SK-N-SH (cell line): ENCODE data around the gene ABHD17C. TPM values are rescaled to one million over a fixed set of nuclear protein-coding genes. Genes with fewer than 3 reads are reported as not detected.

ENCODE experiments used
- CTCF ChIA-PET: fragments of 300-600, 350-600 bp; formaldehyde crosslinking; extraction: SDS; loops from one replicate; lab custom pipeline; 2021; lab: Yijun Ruan, JAX
- POLR2A ChIA-PET: fragments of 350-600 bp; sonication (Branson Sonifier 250); formaldehyde crosslinking; extraction: SDS; loops from one replicate; lab custom pipeline; 2020; ENCODE audit warnings: antibody characterized with exemption, inconsistent platforms; lab: Yijun Ruan, JAX
- DNase-seq: peaks from one replicate; pipeline ENCODE4 v3.0.0; 2012
- H2AFZ ChIP-seq: fragments of 200-600 bp; sonication (generic); 2 replicates; pipeline ENCODE4 v1.8.1; 2016; ENCODE audit warnings: antibody characterized with exemption, mild to moderate bottlenecking, low read depth
- H3F3A ChIP-seq: fragments of 200-600 bp; sonication (generic); replicated peaks from 2 replicates; pipeline ENCODE3; 2016; ENCODE audit warnings: antibody characterized with exemption, mild to moderate bottlenecking; ENCODE audit not compliant: insufficient read depth
- H3K27ac ChIP-seq, 2 experiments: fragments of 200-500 bp in 1 of 2; fragments of 200-600 bp in 1 of 2; sonication (Bioruptor generic) in 1 of 2; sonication (generic), shearing (Covaris generic) in 1 of 2; 2 replicates each; pipeline versions ENCODE4 v1.5.1 to v1.6.1; 2014 to 2016; ENCODE audit warnings: low read depth in 2 of 2, inconsistent platforms in 1 of 2, low read length in 1 of 2, mild to moderate bottlenecking in 1 of 2, mixed read lengths in 1 of 2
- H3K27me3 ChIP-seq: fragments of 200-600 bp; sonication (generic), shearing (Covaris generic); 2 replicates; pipeline ENCODE4 v1.6.1; 2016; ENCODE audit warnings: mixed run types; ENCODE audit not compliant: insufficient read depth
- H3K36me3 ChIP-seq, 2 experiments: fragments of 200-500 bp in 1 of 2; fragments of 200-600 bp in 1 of 2; sonication (Bioruptor generic) in 1 of 2; sonication (generic) in 1 of 2; replicated peaks in 1 of 2; 2 replicates each; pipeline versions ENCODE3 to v1.5.1; 2014 to 2016; ENCODE audit warnings: low read length in 1 of 2, mild to moderate bottlenecking in 1 of 2; ENCODE audit not compliant: insufficient read depth in 2 of 2, control insufficient read depth in 1 of 2
- H3K4me1 ChIP-seq, 2 experiments: fragments of 200-500 bp in 1 of 2; fragments of 200-600 bp in 1 of 2; sonication (Bioruptor generic) in 1 of 2; sonication (generic), shearing (Covaris generic) in 1 of 2; 2 replicates each; pipeline versions ENCODE4 v1.5.1 to v1.6.1; 2014 to 2016; ENCODE audit warnings: low read depth in 1 of 2, low read length in 1 of 2, mixed run types in 1 of 2; ENCODE audit not compliant: insufficient read depth in 2 of 2, control insufficient read depth in 1 of 2
- H3K4me2 ChIP-seq: fragments of 200-600 bp; sonication (generic), shearing (Covaris generic); 2 replicates; pipeline ENCODE4 v1.6.1; 2017; ENCODE audit warnings: mixed run types
- H3K4me3 ChIP-seq, 2 experiments: fragments of 200-500 bp in 1 of 2; fragments of 200-600 bp in 1 of 2; sonication (Bioruptor generic) in 1 of 2; sonication (generic), shearing (Covaris generic) in 1 of 2; 2 replicates each; pipeline versions ENCODE4 v1.5.1 to v1.8.1; 2014 to 2016; ENCODE audit warnings: low read depth in 2 of 2, inconsistent platforms in 1 of 2, low read length in 1 of 2, mild to moderate bottlenecking in 1 of 2, mixed read lengths in 1 of 2, moderate library complexity in 1 of 2
- H3K79me2 ChIP-seq: fragments of 200-600 bp; sonication (generic); 2 replicates; pipeline ENCODE4 v1.8.1; 2017; ENCODE audit warnings: mild to moderate bottlenecking; ENCODE audit not compliant: insufficient read depth
- H3K9ac ChIP-seq: fragments of 200-600 bp; sonication (generic); 2 replicates; pipeline ENCODE4 v1.6.1; 2017; ENCODE audit warnings: mixed run types
- H3K9me2 ChIP-seq: fragments of 200-600 bp; sonication (generic); 2 replicates; pipeline ENCODE4 v1.6.1; 2017; ENCODE audit warnings: mixed run types
- H3K9me3 ChIP-seq: fragments of 200-600 bp; sonication (generic); 2 replicates; pipeline ENCODE4 v1.6.1; 2017; ENCODE audit warnings: mixed run types, mild to moderate bottlenecking, moderate library complexity
- H4K20me1 ChIP-seq: fragments of 200-600 bp; sonication (generic); 2 replicates; pipeline ENCODE4 v1.6.1; 2017; ENCODE audit warnings: mild to moderate bottlenecking, mixed run types; ENCODE audit not compliant: insufficient read depth
- FOSL2 ChIP-seq: IDR thresholded peaks from 2 replicates; pipeline ENCODE4 v1.4.0; 2012; ENCODE audit warnings: low read depth, mild to moderate bottlenecking, moderate library complexity, borderline replicate concordance
- FOXM1 ChIP-seq: IDR thresholded peaks from 2 replicates; pipeline ENCODE4 v1.4.0; 2012; ENCODE audit warnings: low read depth, mild to moderate bottlenecking
- MAX ChIP-seq: IDR thresholded peaks from 2 replicates; pipeline ENCODE4 v1.4.0; 2012; ENCODE audit warnings: low read depth
- RAD21 ChIP-seq: IDR thresholded peaks from 2 replicates; pipeline ENCODE4 v1.6.1; 2012; ENCODE audit warnings: mild to moderate bottlenecking, low read length
- REST ChIP-seq: IDR thresholded peaks from 2 replicates; pipeline ENCODE4 v1.6.1; 2012; ENCODE audit warnings: mild to moderate bottlenecking, low read depth, low read length, moderate library complexity
- TAF1 ChIP-seq: IDR thresholded peaks from 2 replicates; pipeline ENCODE4 v1.6.1; 2012; ENCODE audit warnings: low read depth, mild to moderate bottlenecking, low read length, moderate library complexity, borderline replicate concordance
- WGBS: methylation state at CpG from one replicate; pipeline ENCODE4 v1.1.6; 2017; ENCODE audit warnings: low lambda C conversion rate; 5-methylcytosine and 5-hydroxymethylcytosine counted together
- polyA plus RNA-seq, 3 experiments: library from polyadenylated mRNA; depleted of rRNA; stranded (reverse); fragments of >200 nt; gene quantifications; 2 replicates each; pipeline ENCODE4 v1.2.3, GENCODE V29; 2012
- TF ChIP-seq, protein P1 (sequence below): fragments of 150-350 bp; IDR thresholded peaks from 2 replicates; pipeline ENCODE4 v1.6.1; 2016; ENCODE audit warnings: mild to moderate bottlenecking, low read depth, low read length

The ABHD17C gene
- polyA plus RNA-seq, 1 of the 3 experiments (the other 2 are of a cell fraction): 11.7 TPM

DNA sequence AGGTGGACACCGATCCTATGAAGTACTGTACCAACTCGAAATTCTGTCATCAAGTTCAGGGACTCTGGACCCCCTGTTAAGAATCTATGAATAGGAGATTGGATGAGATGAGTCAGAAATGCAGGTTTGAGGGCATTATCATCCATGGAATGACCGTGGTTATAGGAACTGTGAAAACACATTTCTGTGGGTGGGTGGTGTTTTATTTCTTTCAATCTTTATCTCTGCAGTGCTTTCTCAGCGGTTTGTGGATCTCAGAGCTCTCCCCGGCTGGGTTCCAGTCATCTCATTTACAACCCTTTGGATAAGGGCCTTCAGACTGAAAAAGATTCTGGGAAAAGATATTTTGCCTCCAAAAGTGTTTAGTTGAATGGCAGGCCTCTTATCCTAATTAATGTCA lies 5.4 kb upstream of the ABHD17C start:
- H4K20me1 ChIP-seq: no peaks in the 10 kb centered on the region
- H3F3A ChIP-seq: peaks cover 13% of the 10 kb centered on the region
- ChIA-PET CTCF (interaction anchor here (2.6 kb wide), 1 partner anchor 87 kb away, joined by 6 read pairs; no protein-coding TSS in a partner anchor), POLR2A (no interaction called here)
- H3K79me2 ChIP-seq: no peaks in the 10 kb centered on the region
- H3K27me3 ChIP-seq: no peaks in the 10 kb centered on the region
- no peaks in the 10 kb centered on the region for H3K9me3 ChIP-seq
- H3K9ac ChIP-seq: no peak overlapping the region
- no peak for TF ChIP-seq FOSL2
- no peak for TF ChIP-seq TAF1
- TF ChIP-seq, protein P1, sequence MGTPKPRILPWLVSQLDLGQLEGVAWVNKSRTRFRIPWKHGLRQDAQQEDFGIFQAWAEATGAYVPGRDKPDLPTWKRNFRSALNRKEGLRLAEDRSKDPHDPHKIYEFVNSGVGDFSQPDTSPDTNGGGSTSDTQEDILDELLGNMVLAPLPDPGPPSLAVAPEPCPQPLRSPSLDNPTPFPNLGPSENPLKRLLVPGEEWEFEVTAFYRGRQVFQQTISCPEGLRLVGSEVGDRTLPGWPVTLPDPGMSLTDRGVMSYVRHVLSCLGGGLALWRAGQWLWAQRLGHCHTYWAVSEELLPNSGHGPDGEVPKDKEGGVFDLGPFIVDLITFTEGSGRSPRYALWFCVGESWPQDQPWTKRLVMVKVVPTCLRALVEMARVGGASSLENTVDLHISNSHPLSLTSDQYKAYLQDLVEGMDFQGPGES: no peak
- TF ChIP-seq, all 33 proteins: peak for 0
- H3K36me3 ChIP-seq: no peaks in the 10 kb centered on the region
- 57% methylated on average over 5 of the region's 5 CpGs for WGBS
- H3K4me2 ChIP-seq: no peak overlapping the region
- H3K9me2 ChIP-seq: no peaks in the 10 kb centered on the region
- no peak for DNase-seq
- no peak overlapping the region for H2AFZ ChIP-seq
- no peaks in the 10 kb centered on the region; a peak in 1 of 4 replicates for H3K4me1 ChIP-seq
- no peak overlapping the region for H3K4me3 ChIP-seq
- H3K27ac ChIP-seq: no peak overlapping the region

- H3K9me3 ChIP-seq: no peaks in the 10 kb centered on the region
- H3K27ac ChIP-seq: no peak overlapping the region
- H3K9ac ChIP-seq: no peak overlapping the region
- TF ChIP-seq REST (no peak), MAX (no peak), RAD21 (no peak), FOXM1 (no peak)
- peaks cover 13% of the 10 kb centered on the region for H3F3A ChIP-seq
- H3K4me1 ChIP-seq: peaks cover 0 to 7% of the 10 kb centered on the region in 2 experiments; a peak in 2 of 4 replicates
- H3K27me3 ChIP-seq: no peaks in the 10 kb centered on the region
- H2AFZ ChIP-seq: no peak overlapping the region
- H3K36me3 ChIP-seq: no peaks in the 10 kb centered on the region
- H3K4me2 ChIP-seq: no peak overlapping the region
- DNase-seq: no peak
- H3K79me2 ChIP-seq: peaks cover 7% of the 10 kb centered on the region
- H3K4me3 ChIP-seq: no peak overlapping the region
- WGBS: 84% methylated on average over 3 of the region's 3 CpGs
- no peaks in the 10 kb centered on the region for H3K9me2 ChIP-seq
- ChIA-PET CTCF (interaction anchor here (1.1 to 7.5 kb wide), 4 partner anchors 19 to 124 kb away, joined by 3 to 49 read pairs (median 4); no protein-coding TSS in a partner anchor), POLR2A (no interaction called here)
- H4K20me1 ChIP-seq: peaks cover under 1% of the 10 kb centered on the region; the same call in 1 of the 2 replicates
Measured at GRCh38 chr15:80691575-80691974, 3.5 kb upstream of the ABHD17C start.
